ENCODE measurements around the gene USP32.
A peak's percentile ranks its signal among the peaks of the same experiment; 100 is the strongest.

Gene USP32

DNA sequence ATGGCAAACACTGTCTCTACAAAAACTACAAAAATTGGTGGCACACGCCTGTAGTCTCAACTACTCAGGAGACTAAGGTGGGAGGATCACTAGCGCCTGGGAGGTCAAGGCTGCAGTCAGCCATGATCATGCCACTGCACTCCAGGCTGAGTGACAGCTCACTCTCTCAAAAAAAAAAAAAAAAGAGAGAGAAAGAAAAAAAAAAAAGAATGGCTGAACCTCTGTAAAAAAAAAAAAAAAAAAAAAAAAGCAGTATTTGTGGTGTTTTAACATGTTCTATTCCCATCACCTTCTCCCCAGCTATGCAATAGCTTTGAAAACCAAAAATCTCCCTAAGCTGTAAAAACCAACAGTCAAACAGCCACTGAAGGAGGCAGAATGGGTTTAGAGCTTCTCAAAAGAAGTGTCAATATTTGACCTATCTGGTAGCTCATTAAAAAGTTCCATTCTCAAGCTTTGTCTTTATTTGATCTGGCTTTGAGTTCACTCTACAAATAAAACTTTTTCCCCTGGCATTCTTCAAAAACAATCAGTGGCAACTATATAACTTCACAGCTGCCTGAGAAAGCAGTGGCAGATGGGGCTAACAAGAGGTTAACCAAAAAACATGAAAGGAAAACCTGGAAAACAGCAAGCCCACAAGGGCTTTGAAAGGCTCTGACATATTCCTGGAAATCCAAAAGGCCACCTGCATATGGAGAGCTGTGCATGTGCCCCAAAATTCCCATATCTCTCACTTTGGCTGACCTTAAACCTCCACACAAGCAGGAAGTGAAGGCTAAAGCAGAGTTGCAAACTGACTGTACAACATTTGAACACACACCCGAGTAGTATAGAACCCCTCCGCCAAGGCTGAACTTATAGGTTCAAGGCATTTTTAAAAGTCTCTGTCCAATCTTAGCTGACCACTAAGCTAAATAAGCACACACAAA is 36.0 kb downstream of the USP32 start:
- no peak for TF ChIP-seq CTCF (IDR thresholded peaks at IDR 0.05; ENCODE audit: low read length, missing control alignments)
- DNase-seq (ENCODE audit: low read depth), result no peak
- no peak overlapping the region for H3K4me3 ChIP-seq (replicated peaks; ENCODE audit: low read depth, low read length)

- no peak overlapping the region for H3K4me3 ChIP-seq (replicated peaks; ENCODE audit: low read depth, low read length)
- no peak for TF ChIP-seq CTCF (IDR thresholded peaks at IDR 0.05; ENCODE audit: low read length, missing control alignments)
- peak; percentile 91 for DNase-seq (ENCODE audit: low read depth)
These were observed 37.7 kb downstream of the USP32 start for GRCh38 chr17:60354223-60354622.

- TF ChIP-seq CTCF (IDR thresholded peaks at IDR 0.05; ENCODE audit: low read length, missing control alignments), result no peak
- no peak for DNase-seq (ENCODE audit: low read depth)
- no peak overlapping the region for H3K4me3 ChIP-seq (replicated peaks; ENCODE audit: low read depth, low read length)
These were observed 38.2 kb downstream of the USP32 start for GRCh38 chr17:60353773-60354172.

DNA sequence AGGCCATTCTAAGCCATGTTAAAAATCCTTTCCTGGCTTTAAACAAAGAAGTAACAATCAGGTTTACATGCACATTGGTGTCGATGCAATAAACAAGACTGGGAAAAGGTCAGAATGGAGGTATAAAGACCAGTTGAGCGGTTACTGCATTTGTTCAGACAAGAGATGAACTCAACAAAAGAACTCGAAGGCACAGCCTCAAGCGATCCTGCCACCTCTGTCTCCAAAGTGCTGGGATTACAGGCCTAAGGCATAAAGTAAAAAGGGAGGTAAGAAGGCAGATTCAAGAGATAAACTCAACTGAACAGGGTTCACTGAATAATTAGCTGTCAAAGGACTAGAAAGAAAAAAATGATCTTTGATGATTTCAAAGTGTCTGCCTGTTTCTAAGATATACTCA is 39.4 kb downstream of the USP32 start:
- no peak overlapping the region for H3K4me3 ChIP-seq (replicated peaks; ENCODE audit: low read depth, low read length)
- TF ChIP-seq CTCF (IDR thresholded peaks at IDR 0.05; ENCODE audit: low read length, missing control alignments), result no peak
- no peak for DNase-seq (ENCODE audit: low read depth)

DNA sequence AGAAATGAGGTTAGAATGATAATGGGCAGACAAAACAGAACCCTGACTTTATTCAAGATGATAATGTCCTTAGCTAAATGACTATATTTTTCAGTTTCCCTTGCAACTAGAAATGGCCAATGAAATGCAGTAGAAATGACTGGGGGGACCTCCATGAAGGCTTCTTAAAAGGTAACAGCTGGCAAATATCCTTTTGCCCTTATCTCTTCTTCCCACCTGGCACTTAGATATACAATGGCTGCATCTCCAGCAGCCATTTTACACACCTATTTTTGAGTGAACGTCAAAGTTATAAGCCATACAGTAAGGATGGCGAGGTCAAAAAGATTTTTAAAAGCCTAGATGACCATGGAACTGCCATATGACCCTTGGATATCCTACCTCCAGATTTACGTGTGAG is 39.9 kb downstream of the USP32 start:
- DNase-seq (ENCODE audit: low read depth), result no peak
- no peak overlapping the region for H3K4me3 ChIP-seq (replicated peaks; ENCODE audit: low read depth, low read length)
- no peak for TF ChIP-seq CTCF (IDR thresholded peaks at IDR 0.05; ENCODE audit: low read length, missing control alignments)

- TF ChIP-seq CTCF (IDR thresholded peaks at IDR 0.05; ENCODE audit: low read length, missing control alignments), result no peak
- H3K4me3 ChIP-seq (replicated peaks; ENCODE audit: low read depth, low read length), result no peak overlapping the region
- no peak for DNase-seq (ENCODE audit: low read depth)
These were observed 40.8 kb downstream of the USP32 start for GRCh38 chr17:60351012-60351695.
